Activated T-cell treated with anti-CD3 and anti-CD28 coated beads for 4 hours (primary cell): Measurements from ENCODE around the gene KRT38.
"Not testable (repeated sequence)": the region's sequence is repeated elsewhere in the genome, so short reads cannot be mapped to it uniquely, and the experiment has no call there.

Experiments used
- DNase-seq: peaks from one replicate; pipeline ENCODE4 v3.0.0-alpha.2; 2020

KRT38 gene

DNA sequence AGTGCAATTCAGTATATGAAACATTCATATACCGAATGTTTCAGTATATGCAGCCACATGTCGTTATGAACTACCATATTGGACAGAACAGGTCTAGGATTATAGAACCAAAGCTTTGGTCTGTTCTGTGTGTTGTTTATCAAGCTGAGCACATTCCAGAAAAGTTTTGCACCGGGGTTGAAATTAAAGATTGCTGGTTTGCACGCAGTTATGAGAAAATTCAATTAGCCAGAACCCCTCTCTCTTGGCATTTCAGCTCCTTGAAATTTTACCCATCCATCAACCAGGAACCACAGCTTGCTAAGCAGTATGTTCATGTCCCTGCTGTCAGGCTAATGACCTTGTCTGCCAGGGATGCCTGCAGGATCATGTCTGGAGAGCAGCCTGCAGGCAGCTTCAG is 16.9 kb upstream of the KRT38 start:
- DNase-seq, result no peak

- DNase-seq, result no peak
Measured at GRCh38 chr17:41456204-41456603, 15.4 kb upstream of the KRT38 start.

DNA sequence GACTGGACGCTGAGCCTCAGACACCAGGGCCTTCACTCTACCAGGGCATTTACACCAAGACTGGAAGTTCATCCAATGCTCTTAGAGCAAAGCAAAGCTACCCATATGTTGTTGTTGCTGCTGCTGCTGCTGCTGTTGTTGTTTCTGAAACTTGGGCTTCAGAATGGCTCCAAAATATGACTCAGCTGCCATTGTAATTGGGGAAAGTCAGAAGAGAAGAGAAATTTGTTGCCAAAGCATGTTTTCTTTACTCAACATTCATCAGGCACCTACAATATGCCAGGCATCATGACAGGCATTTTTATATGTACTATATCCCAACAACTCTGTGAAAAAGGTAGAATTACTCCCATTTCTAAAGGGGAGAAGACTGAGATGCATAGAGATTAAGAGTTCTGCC is 14.5 kb upstream of the KRT38 start:
- DNase-seq, result no peak

DNA sequence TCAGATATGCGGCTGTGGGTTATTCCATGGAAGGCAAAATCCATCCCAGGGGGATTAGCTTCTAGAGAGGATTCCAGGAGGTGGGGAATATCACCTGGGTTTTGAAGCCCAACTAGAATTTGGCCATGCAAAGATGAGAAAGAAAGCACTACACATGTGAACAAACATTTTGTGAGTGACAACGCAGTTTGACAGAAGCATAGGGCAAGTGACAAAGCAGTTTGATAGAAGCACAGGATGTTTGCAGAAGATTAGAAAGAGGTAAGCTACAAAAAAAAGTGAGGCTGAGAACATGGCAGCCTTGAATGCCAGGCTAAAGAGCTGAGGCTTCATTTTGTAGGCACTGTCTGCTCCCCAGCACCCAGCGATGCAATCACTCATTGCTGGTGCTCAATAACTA is 12.3 kb upstream of the KRT38 start:
- no peak for DNase-seq

GRCh38 chr17:41452281-41452680 is 11.5 kb upstream of the KRT38 start:
- no peak for DNase-seq

GRCh38 chr17:41451154-41451728 is 10.5 kb upstream of the KRT38 start:
- no peak for DNase-seq

- no peak for DNase-seq
Measured at GRCh38 chr17:41449008-41449407, 8.2 kb upstream of the KRT38 start.

- DNase-seq, result no peak
Measured at GRCh38 chr17:41448506-41448905, 7.7 kb upstream of the KRT38 start.

DNA sequence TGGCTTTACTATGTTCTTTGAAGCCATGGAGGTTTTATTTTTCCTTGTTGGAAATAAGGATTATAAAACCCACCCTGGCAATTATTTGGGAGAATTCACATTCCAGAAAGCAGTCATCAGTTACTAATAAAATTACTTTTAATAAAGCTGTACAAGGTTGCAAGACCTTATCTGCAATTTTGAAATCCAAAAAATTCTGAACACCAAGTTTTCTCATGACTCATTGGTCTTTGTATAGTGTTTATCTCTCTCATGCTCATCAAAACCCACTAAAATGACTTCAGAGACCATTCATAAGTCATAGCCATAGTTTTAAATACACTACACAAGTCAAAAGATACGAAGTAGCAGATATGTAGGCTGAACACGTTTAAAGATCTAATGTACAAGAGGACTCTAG is 6.0 kb upstream of the KRT38 start:
- no peak for DNase-seq

DNA sequence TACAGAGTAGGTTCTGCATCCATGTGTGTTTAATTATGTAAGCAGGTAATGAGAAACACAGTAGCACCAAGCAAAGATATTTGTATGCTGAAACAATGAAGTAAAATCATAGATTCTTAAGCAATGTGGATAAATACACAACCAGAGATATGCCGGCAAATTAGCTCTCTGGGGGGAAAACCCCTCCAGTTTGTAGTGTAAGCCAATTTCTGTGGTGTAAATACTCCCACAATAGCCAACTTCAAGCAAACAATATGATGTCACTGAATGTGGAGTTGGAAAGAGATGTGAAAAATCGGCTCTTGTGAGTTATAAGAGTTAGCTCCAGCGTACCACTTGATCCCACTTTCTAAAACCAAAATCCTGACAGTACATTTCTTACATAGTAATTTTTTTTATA is 3.9 kb upstream of the KRT38 start:
- no peak for DNase-seq

- DNase-seq, result no peak
Measured at GRCh38 chr17:41444186-41444585, 3.4 kb upstream of the KRT38 start.

DNA sequence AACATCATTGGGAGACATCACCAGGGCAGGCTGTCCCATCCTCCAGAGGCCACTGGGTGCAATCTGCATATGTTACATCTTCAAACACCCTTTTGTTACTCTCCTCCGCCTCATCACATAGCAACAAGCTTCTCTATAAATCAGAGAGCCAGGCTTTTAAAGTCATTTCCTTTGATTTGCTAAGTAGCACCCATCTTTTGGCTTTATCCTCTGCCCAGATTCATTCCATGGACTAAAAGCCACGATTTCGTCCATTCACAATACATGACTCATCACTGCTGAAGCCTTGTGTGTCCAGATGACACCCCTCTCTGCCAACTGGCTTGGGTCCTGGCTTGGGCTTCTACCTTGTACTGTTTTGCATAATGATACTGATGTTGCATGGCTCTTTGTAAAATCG is 2.0 kb upstream of the KRT38 start:
- no peak for DNase-seq

- no peak for DNase-seq
Measured at GRCh38 chr17:41439375-41439774, 1.4 kb downstream of the KRT38 start.

DNA sequence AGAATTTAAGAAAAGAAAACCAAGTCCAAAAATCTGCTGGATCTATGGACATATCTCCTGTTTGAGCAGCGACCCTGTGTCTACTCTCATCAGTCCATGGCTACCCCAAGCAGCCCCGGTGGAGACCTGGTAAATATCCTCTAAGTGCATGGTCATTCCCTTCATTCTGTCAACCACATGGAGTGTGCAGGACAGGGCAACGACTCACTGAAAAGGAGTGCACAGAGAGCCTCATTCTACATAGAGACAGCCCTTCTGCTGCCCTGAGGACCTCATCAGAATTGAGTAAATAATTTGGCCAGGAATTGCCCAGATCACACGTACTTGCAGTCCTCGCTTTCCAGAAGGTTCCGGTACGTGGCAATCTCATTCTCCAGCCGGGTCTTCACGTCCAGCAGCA is 3.0 kb downstream of the KRT38 start:
- no peak for DNase-seq

- no peak for DNase-seq
Measured at GRCh38 chr17:41437254-41437653, 3.5 kb downstream of the KRT38 start.

- DNase-seq, result no peak
Measured at GRCh38 chr17:41434415-41434814, 6.4 kb downstream of the KRT38 start.

GRCh38 chr17:41434005-41434404 is 6.8 kb downstream of the KRT38 start:
- DNase-seq, result no peak

DNA sequence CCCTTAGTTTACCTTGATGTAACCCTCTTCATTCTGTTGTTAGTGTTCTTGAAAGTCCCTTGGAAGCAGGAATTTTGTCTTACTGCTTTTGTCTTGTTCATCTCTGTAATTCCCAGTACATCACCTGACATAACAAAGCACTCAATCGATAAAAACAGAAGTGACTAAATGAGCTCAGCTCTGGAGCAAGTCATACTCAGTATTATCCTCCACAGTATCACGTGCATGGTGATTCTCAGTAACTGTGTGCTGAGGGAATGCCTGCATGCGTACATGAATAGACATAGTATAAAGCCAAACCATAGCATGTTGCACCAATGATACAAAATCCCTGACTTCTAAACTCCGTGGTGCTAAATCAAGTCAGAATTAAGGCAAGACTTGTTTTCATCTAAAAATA is 7.2 kb downstream of the KRT38 start:
- DNase-seq, result no peak

GRCh38 chr17:41430376-41430775 is 10.4 kb downstream of the KRT38 start:
- DNase-seq, result not testable (repeated sequence)

DNA sequence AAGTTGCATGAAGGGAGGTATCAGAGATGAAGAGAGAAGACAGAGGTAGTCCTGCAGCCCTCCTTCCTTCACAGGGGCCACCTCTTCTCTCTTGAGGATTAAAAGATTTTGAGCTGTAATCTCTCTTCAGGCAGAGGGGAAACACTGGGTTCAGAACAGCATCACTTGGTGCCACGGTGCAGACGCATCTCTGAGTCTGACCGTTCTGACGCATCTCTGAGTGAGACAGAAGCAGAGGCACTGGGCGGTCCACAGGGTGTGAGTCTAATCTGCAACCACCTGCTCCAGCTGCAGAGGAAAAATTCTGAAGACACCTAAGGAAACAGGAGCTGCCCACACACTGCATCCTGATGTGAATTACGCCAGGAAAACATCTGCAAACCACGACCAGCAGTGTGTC is 11.1 kb downstream of the KRT38 start:
- DNase-seq, result no peak

- no peak for DNase-seq
Measured at GRCh38 chr17:41428591-41429291, 12.0 kb downstream of the KRT38 start.

DNA sequence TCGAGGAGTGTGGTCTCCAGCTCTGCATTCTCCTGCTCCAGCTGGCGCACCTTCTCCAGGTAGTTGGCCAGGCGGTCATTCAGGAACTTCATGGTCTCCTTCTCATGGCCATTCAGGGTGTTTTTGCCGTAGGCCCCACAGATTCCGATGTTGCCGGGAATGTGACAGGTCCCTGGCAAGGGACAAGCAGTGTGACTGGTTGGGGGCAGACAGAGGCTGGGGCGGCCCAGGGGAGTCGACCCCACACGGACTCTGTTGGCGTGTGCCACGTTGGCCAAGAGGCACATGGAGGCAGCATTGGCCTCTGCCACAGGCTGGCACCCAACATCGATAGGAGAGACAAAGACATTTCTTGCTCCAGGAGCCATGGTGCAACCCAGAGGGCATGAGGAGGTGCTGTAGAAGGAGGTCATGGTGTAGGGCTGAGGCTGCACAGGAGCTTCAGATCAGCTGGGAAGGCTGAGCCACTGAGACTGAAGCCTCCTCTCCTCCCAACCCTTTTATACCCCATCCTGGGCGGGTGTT is 16.6 kb downstream of the KRT38 start, which contains the start of gene KRT37:
KRT37 (minus strand) TSS at position 475 of the 525 bp plus-strand sequence; CDS start at position 413, 62 bp downstream.
- DNase-seq, result no peak

- DNase-seq, result not testable (repeated sequence)
Measured at GRCh38 chr17:41422586-41422985, 18.2 kb downstream of the KRT38 start.

GRCh38 chr17:41421617-41422016 is 19.2 kb downstream of the KRT38 start:
- DNase-seq, result no peak

DNA sequence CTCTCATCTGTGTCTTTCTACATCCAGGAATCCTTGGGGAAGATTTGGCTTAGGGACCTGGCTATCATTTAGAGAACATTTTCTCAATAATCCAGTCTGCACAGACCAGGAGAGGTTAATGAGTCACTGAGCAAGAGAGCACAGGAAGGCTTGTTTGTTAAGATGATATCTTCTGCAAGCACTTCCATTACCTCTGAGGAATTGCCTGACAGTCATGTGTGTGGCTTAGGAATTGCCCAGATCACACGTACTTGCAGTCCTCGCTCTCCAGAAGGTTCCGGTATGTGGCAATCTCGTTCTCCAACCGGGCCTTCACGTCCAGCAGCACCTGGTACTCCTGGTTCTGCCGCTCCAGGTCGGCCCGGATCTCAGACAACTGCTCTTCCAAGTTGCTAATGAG is 19.7 kb downstream of the KRT38 start:
- DNase-seq, result no peak
